ENCODE measurements around the gene NUP62CL.

NUP62CL gene, protein sequence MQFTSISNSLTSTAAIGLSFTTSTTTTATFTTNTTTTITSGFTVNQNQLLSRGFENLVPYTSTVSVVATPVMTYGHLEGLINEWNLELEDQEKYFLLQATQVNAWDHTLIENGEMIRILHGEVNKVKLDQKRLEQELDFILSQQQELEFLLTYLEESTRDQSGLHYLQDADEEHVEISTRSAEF

DNA sequence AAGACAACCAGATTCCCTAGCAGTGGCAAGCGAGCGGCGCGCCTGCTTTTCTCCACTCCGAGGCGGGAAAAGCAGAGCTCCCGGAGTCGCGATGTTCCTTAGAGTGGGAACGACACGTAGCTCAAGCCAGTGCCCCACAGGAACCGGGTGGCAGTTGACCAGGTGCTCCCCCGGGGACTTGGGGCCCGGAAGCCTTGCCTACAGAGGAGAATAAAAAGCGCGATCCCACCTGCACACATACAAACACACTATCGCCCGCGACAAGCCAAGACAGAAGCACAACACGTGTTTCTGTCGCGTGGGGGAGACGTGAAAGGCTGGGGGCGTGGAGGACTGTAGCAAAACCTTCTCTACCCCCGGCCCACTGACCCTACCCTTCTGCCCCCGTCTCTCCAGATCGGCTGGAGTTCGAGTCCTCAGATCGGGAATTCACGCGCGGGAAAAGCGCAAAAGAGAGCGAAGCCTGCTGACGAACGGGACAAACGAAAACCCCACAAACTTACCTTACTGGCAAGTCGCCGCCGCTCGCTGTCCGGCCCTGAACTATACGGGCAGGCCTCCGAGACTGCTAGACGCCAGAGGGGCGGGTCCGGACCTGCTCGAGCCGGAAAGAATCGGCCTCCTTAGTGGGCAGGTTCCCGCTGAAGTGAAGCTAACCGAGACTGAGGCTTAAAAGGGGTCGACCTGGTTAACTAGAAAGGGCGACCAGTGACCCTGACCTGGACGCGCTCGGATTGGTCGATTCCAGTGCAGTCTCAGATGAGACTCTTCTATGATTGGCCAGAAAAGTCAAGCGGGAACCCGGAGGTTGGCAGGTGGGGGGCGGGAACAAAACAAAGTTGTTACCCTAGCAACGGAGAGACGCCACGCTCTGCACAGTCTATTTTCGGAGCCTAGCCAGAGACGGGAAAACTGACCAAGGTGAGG lies at the start of gene NUP62CL, which contains the start of gene DNAAF6:
Gene NUP62CL, minus strand, starts transcription at position 664 of the 927 bp plus-strand sequence. CDS start 31,287 bp downstream, outside the sequence.
Gene DNAAF6, plus strand, starts transcription at position 842 of the 927 bp plus-strand sequence. CDS start 6,265 bp downstream, outside the sequence.
- DNase-seq (ENCODE audit: low spot score) = peak; percentile 34
- in situ Hi-C loops (cut with MboI; ENCODE audit: low pct_unique_long_range_greater_than_20kb, low sequenced_read_pairs, unreplicated experiment) = no loop called here
- TF ChIP-seq, protein P1, sequence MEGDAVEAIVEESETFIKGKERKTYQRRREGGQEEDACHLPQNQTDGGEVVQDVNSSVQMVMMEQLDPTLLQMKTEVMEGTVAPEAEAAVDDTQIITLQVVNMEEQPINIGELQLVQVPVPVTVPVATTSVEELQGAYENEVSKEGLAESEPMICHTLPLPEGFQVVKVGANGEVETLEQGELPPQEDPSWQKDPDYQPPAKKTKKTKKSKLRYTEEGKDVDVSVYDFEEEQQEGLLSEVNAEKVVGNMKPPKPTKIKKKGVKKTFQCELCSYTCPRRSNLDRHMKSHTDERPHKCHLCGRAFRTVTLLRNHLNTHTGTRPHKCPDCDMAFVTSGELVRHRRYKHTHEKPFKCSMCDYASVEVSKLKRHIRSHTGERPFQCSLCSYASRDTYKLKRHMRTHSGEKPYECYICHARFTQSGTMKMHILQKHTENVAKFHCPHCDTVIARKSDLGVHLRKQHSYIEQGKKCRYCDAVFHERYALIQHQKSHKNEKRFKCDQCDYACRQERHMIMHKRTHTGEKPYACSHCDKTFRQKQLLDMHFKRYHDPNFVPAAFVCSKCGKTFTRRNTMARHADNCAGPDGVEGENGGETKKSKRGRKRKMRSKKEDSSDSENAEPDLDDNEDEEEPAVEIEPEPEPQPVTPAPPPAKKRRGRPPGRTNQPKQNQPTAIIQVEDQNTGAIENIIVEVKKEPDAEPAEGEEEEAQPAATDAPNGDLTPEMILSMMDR (IDR thresholded peaks at IDR 0.05; ENCODE audit: extremely low read depth, insufficient read depth, missing control alignments) = no peak

GRCh38 chrX:107228486-107228819 lies 22.2 kb upstream of the NUP62CL start:
- DNase-seq (ENCODE audit: low spot score) = no peak
- TF ChIP-seq, protein P1 (IDR thresholded peaks at IDR 0.05; ENCODE audit: extremely low read depth, insufficient read depth, missing control alignments) = no peak
- in situ Hi-C loops (cut with MboI; ENCODE audit: low pct_unique_long_range_greater_than_20kb, low sequenced_read_pairs, unreplicated experiment) = no loop called here

DNA sequence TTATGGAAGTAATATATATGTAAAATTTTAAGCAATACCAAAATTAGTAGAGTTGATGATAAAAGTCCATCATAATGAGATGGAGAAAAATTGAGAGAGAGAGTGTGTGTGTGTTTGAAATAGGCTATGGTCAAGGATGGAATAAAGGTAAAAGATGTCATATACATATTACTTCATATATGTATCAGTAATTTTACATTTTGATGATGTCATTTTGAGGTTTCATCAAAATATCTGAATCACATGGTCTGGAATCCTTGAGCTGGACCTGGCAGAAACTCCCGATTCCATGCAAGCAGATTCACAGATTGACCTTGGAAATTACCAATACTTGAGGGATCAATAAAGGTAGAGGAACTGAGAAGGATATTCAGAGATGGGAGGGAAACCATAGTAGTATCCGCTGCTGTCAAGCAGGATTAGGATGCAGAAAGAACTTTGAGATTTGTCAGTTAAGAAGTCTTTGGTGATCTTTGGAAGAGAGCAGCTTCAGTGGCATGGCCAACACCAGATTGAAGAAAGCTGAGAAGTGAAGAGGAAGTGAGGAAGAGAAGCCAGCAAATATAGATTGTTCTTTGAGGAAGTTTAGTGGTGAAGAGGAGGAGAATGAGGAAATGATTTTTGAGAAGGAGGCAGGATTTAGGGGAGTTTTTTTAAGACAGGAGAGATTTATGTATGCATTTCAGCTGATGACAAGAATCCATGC lies 21.7 kb upstream of the NUP62CL start:
- in situ Hi-C loops (cut with MboI; ENCODE audit: low pct_unique_long_range_greater_than_20kb, low sequenced_read_pairs, unreplicated experiment) = no loop called here
- no peak for DNase-seq (ENCODE audit: low spot score)
- TF ChIP-seq, protein P1 (IDR thresholded peaks at IDR 0.05; ENCODE audit: extremely low read depth, insufficient read depth, missing control alignments) = no peak

GRCh38 chrX:107226757-107227156 lies 20.5 kb upstream of the NUP62CL start:
- TF ChIP-seq, protein P1 (IDR thresholded peaks at IDR 0.05; ENCODE audit: extremely low read depth, insufficient read depth, missing control alignments) = no peak
- DNase-seq (ENCODE audit: low spot score) = no peak
- in situ Hi-C loops (cut with MboI; ENCODE audit: low pct_unique_long_range_greater_than_20kb, low sequenced_read_pairs, unreplicated experiment) = no loop called here

DNA sequence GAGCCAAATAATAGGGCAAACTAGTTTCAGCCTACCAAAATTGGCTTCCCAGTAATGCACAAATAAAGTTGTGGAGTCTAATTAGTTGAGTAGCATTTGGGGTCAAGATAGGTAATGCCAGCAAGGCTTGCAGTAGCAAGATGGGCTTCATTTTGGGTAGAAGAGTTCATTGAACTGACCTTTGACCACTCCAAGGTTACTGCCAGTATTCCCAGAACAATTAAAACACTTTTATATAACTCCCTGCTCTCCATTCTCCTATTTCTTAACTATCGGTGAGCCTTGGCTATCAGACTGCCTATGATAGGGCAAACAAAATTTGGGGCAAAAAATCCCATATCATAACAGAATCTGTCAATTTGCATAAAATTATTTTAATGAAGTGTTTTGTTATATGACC lies 7.2 kb upstream of the NUP62CL start:
- TF ChIP-seq, protein P1 (IDR thresholded peaks at IDR 0.05; ENCODE audit: extremely low read depth, insufficient read depth, missing control alignments) = no peak
- no peak for DNase-seq (ENCODE audit: low spot score)
- in situ Hi-C loops (cut with MboI; ENCODE audit: low pct_unique_long_range_greater_than_20kb, low sequenced_read_pairs, unreplicated experiment) = no loop called here

DNA sequence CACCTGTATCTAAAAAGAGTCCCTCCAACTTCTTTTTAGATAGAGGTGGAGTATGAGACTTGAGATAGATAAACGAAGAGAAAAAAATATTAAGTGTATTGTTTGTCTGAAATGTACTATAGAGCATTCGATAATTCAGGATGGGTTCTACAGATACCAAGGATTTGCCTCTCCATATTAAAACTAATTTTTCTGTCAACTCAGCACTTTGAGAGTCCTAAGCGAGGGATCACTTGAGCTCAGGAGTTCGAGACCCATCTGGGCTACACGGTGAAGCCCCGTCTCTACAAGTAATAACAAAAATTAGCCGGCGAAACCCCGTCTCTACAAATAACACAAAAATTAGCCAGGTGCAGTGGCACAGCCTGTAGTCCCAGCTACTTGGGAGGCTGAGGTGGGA lies 1.7 kb upstream of the NUP62CL start:
- DNase-seq (ENCODE audit: low spot score) = no peak
- TF ChIP-seq, protein P1 (IDR thresholded peaks at IDR 0.05; ENCODE audit: extremely low read depth, insufficient read depth, missing control alignments) = no peak
- in situ Hi-C loops (cut with MboI; ENCODE audit: low pct_unique_long_range_greater_than_20kb, low sequenced_read_pairs, unreplicated experiment) = no loop called here

Data from GM13977 (cell line).